Aorta (tissue), 5 donors: ENCODE data around the gene UCP2. TPM values are rescaled to one million over a fixed set of nuclear protein-coding genes. Genes with fewer than 3 reads are reported as not detected.
"Not testable (repeated sequence)": the region's sequence is repeated elsewhere in the genome, so short reads cannot be mapped to it uniquely, and the experiment has no call there.

Experiments
- ATAC-seq: fragments of 200-7000 bp; cut with Tn5 transposase; one replicate; pipeline ENCODE4 v1.9.1; 2022; ENCODE audit warnings: moderate library complexity; ENCODE audit not compliant: low FRiP score
- DNase-seq, 2 donors: peaks; one replicate each; pipeline ENCODE4 v3.0.0-alpha.2; 2020
- H3K27ac ChIP-seq, 2 donors: one replicate each; pipeline ENCODE4 v1.5.1; 2013; ENCODE audit warnings: low read length in 2 of 2, mild to moderate bottlenecking in 2 of 2, moderate library complexity in 2 of 2, control low read depth in 1 of 2, inconsistent platforms in 1 of 2, low read depth in 1 of 2
- H3K27me3 ChIP-seq, 2 donors: one replicate each; pipeline ENCODE4 v1.6.1; 2013; ENCODE audit warnings: control low read depth in 1 of 2, low read length in 1 of 2, mild to moderate bottlenecking in 1 of 2, moderate library complexity in 1 of 2; ENCODE audit not compliant: insufficient read depth in 2 of 2, control insufficient read depth in 1 of 2
- H3K36me3 ChIP-seq, 2 donors: one replicate each; pipeline ENCODE4 v1.6.1; 2013; ENCODE audit warnings: control low read depth in 1 of 2, low read length in 1 of 2, mild to moderate bottlenecking in 1 of 2; ENCODE audit not compliant: insufficient read depth in 2 of 2, control insufficient read depth in 1 of 2
- H3K4me1 ChIP-seq, 2 donors: one replicate each; pipeline ENCODE4 v1.6.1; 2013; ENCODE audit warnings: low read length in 2 of 2, control low read depth in 1 of 2, mild to moderate bottlenecking in 1 of 2, moderate library complexity in 1 of 2; ENCODE audit not compliant: insufficient read depth in 2 of 2, control insufficient read depth in 1 of 2
- H3K4me3 ChIP-seq, 2 donors: one replicate each; pipeline ENCODE4 v1.5.1; 2013; ENCODE audit warnings: low read length in 2 of 2, control low read depth in 1 of 2, mild to moderate bottlenecking in 1 of 2
- H3K9me3 ChIP-seq: one replicate; pipeline ENCODE4 v1.6.1; 2013; ENCODE audit warnings: mild to moderate bottlenecking, low read length; ENCODE audit not compliant: control insufficient read depth
- WGBS, 2 donors: extraction: QIAGEN DNeasy Blood & Tissue Kit; methylation state at CpG; one replicate each; pipeline ENCODE4 v1.1.7; 2013; 5-methylcytosine and 5-hydroxymethylcytosine counted together
- intact Hi-C, 2 donors: fragments of 100-400 bp; cut with DNase I; formaldehyde crosslinking; loops; one replicate each; pipeline versions ENCODE4 v1.14.2 to v1.15.0; 2022
- polyA plus RNA-seq, 2 donors: library from polyadenylated mRNA; stranded (reverse); fragments of 200-250 nt; gene quantifications; one replicate each; pipeline ENCODE4 v1.2.3, GENCODE V29; 2013
- total RNA-seq, 2 donors: library from RNA; stranded (reverse); fragmentation: NEBNext Ultra II Directional; extraction: Animal tissue kit (Norgen Biotek cat#: 25700); gene quantifications; one replicate each; pipeline ENCODE4 v1.2.1, GENCODE V29; 2021
- donor health status: healthy with polysubstance abuse.
- donor health status: Bipolar disorder and iron deficiency.
- donor health status: DM: no; HTN: no; CAD: no.
- donor health status: DM: no; HTN: no; CAD: no.
- donor health status: DM: yes; HTN: yes; CAD: no.

UCP2 gene
- total and polyA plus RNA-seq, 4 donors: 7.3 to 45.4 (median 35.9) TPM

DNA sequence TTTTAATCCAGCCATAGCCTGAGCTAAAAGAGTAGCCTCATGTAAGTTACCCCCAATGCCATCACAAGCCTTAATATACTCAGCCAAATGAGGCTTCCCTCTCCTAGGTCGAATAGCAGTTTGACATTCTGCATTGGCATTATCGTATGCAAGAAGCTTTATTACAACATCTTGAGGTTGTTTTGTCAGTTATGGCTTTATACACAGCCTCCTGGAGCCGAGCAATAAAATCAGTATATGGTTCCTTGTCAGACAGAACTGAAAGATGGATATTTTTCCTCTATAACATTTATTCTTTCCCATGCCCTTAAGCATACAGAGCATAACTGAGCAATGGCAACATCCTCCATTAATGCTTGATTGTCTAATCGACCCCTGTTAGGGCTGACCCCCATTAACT is 37.2 kb downstream of the UCP2 start:
- 73 to 74% methylated on average over 4 of the region's 4 CpGs for WGBS, 2 donors
- H3K4me3 ChIP-seq: no peak overlapping the region
- H3K4me1 ChIP-seq: no peaks in the 10 kb centered on the region
- DNase-seq (no peak), ATAC-seq (no peak)
- no peaks in the 10 kb centered on the region for H3K36me3 ChIP-seq
- no peaks in the 10 kb centered on the region for H3K9me3 ChIP-seq
- no peak overlapping the region for H3K27ac ChIP-seq
- no peaks in the 10 kb centered on the region for H3K27me3 ChIP-seq
- intact Hi-C loops: no loop called here

DNA sequence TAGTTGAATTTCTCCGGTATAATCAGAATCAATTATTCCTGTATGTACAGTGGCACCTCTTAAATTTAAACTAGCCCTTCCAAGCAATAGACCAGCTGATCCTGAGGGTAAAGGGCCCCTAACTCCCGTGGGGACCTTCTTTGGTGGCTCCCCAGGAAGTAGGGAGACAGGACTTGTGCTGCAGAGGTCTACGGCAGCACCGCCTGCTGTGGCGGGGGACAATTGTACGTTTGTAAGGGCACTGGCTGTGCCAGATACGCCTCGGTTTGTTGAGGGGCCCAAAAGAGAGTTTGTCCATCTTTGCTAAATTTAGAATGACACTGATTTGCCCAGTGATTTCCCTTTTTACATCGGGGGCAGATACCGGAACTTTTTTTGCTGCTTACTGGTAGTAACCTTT is 37.7 kb downstream of the UCP2 start:
- H3K9me3 ChIP-seq: no peaks in the 10 kb centered on the region
- no peak overlapping the region for H3K27ac ChIP-seq
- ATAC-seq: no peak

DNA sequence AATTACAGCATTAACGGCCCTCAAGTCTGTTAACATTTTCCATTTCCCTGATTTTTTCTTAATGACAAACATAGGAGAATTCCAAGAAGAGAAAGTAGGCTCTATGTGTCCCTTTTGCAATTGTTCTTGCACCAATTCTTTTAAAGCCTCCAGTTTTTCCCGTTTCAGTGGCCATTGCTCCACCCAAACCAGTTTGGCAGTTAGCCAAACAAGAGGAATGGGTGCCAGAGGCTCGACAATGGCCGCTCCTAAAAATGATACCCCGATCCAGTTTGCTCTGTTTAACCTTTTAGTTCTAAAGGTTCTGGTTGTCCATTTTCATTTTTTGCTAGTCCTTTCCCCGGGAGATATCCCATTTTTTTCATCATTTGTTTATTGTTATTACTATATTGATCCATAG is 38.6 kb downstream of the UCP2 start:
- no peaks in the 10 kb centered on the region for H3K9me3 ChIP-seq
- intact Hi-C loops: no loop called here
- no peaks in the 10 kb centered on the region for H3K36me3 ChIP-seq
- H3K27me3 ChIP-seq: no peaks in the 10 kb centered on the region
- H3K4me1 ChIP-seq: no peaks in the 10 kb centered on the region
- ATAC-seq (no peak), DNase-seq (no peak)
- WGBS, 2 donors: 32 to 40% methylated on average over 6 of the region's 6 CpGs
- H3K27ac ChIP-seq: no peak overlapping the region
- H3K4me3 ChIP-seq: no peak overlapping the region

More for the DNA sequence above, 37.7 kb downstream of the UCP2 start:
- Histone ChIP-seq H3K4me3 (no peak overlapping the region), H3K4me1 (no peaks in the 10 kb centered on the region), H3K27me3 (no peaks in the 10 kb centered on the region), H3K36me3 (no peaks in the 10 kb centered on the region)
- WGBS, 2 donors: 84 to 87% methylated on average over 10 of the region's 10 CpGs
- no peak for DNase-seq
- intact Hi-C loops: no loop called here

DNA sequence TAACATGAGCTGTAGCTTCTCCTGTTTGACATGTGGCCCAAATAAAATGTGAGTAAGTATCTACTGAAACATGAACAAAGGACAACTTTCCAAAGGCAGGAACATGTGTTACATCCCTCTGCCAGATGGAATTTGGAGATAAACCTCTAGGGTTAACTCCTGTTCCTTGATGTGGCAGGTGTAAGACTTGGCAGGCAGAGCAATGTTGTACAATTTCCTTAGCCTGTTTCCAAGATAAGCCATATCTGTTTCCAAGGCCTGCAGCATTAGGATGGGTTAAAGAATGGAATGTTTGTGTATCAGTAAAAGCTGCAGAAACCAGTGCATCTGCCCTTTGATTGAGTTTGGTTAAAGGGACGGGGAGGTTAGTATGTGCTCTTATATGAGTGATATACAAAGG is 40.6 kb downstream of the UCP2 start:
- Histone ChIP-seq H3K4me1 (no peaks in the 10 kb centered on the region), H3K27me3 (no peaks in the 10 kb centered on the region), H3K27ac (no peak overlapping the region), H3K36me3 (no peaks in the 10 kb centered on the region), H3K4me3 (no peak overlapping the region), H3K9me3 (no peaks in the 10 kb centered on the region)
- DNase-seq: no peak
- intact Hi-C loops: no loop called here
- WGBS, 2 donors: 96 to 100% methylated on average over 1 of the region's 1 CpG
- ATAC-seq: no peak

DNA sequence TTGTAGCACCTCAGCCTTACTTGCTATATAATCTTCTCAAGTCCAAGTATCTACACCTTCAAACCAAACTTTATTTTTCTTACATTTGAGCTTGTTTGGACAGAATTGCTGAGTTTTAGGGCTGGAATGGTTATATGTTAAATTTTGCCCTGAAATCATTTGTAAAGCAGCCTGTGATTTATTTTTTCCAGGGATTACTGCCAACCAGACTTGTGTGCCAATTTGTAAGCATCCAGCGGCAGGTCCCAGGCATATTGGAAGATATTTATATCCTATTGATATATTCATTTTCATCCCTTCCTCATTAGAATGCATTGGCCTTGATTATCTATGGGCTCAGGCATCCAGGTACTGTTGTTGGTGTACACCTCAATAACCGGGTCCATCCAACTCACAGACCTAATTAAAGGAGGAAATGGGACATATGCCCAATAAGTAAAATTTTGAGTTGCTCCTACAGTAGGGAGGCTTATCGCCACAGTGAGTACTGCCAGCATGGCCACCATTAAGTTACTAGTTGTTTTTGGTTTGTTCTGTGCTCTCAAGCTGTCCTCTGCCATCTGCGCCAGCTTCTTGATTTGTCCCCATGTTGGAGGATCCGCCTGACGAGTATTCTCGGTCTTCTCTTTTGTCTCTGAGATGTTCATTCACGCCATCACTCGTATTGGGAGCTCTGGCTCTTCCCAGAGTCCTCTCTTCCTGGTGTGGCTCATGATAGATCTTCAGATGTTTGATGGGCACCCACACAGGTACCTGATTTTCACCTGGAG is 41.7 kb downstream of the UCP2 start:
- no peak for ATAC-seq
- WGBS, 2 donors: 80 to 81% methylated on average over 9 of the region's 9 CpGs
- Histone ChIP-seq H3K27me3 (no peaks in the 10 kb centered on the region), H3K4me3 (no peak overlapping the region), H3K27ac (no peak overlapping the region), H3K9me3 (no peaks in the 10 kb centered on the region), H3K4me1 (no peaks in the 10 kb centered on the region), H3K36me3 (no peaks in the 10 kb centered on the region)
- DNase-seq: no peak
- intact Hi-C loops: no loop called here

DNA sequence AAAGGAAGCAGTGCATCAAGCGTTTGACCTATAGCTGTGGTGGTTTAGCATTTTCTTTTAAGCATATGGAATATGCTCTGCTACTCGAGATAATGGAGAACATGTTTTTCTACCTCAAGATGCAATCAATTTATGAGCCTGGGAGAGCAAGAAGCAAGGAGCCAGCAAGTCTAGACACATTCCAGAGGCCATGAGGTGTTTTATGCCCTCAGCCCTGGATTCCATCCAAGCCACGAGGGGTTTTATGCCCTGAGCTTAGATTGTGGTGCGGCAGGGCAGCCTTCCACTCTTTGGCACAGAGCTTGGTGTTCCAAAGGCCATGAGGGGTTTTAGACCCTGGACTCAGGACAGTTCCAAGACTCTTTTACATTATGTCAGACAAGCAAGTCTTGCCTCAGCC is 43.5 kb downstream of the UCP2 start:
- H3K9me3 ChIP-seq: no peaks in the 10 kb centered on the region
- no peak overlapping the region for H3K4me3 ChIP-seq
- no peak overlapping the region for H3K27ac ChIP-seq
- ATAC-seq (no peak), DNase-seq (no peak)
- H3K36me3 ChIP-seq: peaks cover 0 to 2% of the 10 kb centered on the region in 2 donors
- no peaks in the 10 kb centered on the region for H3K4me1 ChIP-seq
- intact Hi-C loops: no loop called here
- 39 to 42% methylated on average over 4 of the region's 4 CpGs for WGBS, 2 donors
- no peaks in the 10 kb centered on the region for H3K27me3 ChIP-seq

- ATAC-seq, H3K27me3 ChIP-seq, H3K9me3 ChIP-seq, intact Hi-C loops, DNase-seq, H3K4me3 ChIP-seq, H3K27ac ChIP-seq, H3K36me3 ChIP-seq, H3K4me1 ChIP-seq: not testable (repeated sequence)
- WGBS, 2 donors: 90 to 96% methylated on average over 5 to 19 of the region's 25 CpGs
Measured at GRCh38 chr11:73936047-73936446, 46.6 kb downstream of the UCP2 start.

- WGBS, 2 donors: 69 to 77% methylated on average over 7 of the region's 7 CpGs
- Histone ChIP-seq H3K27ac (no peak overlapping the region), H3K9me3 (no peaks in the 10 kb centered on the region), H3K27me3 (no peaks in the 10 kb centered on the region), H3K4me1 (no peaks in the 10 kb centered on the region), H3K36me3 (peaks cover 0 to 12% of the 10 kb centered on the region in 2 donors), H3K4me3 (no peak overlapping the region)
- intact Hi-C loops: no loop called here
- no peak for DNase-seq
- ATAC-seq: no peak
Measured at GRCh38 chr11:73932781-73933180, 49.9 kb downstream of the UCP2 start.

DNA sequence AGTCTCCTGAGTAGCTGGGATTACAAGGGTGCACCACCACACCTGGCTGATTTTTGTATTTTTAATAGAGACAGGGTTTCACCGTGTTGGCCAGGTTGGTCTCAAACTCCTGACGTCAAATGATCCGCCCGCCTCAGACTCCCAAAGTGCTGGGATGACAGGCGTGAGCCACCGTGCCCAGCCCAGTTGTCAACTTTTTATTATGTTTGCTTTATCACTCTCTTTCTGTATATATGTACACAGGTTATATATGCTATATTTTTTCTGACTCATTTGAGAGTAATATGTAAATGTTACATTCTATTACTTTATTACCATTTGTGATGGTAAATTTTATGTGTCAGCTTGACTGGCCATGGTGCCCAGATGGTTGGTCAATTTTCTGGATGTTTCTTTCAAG is 50.7 kb downstream of the UCP2 start:
- H3K36me3 ChIP-seq: peaks cover 0 to 18% of the 10 kb centered on the region in 2 donors
- intact Hi-C loops: no loop called here
- 92 to 93% methylated on average over 6 of the region's 6 CpGs for WGBS, 2 donors

More for the DNA sequence above, 50.7 kb downstream of the UCP2 start:
- H3K4me1 ChIP-seq: no peaks in the 10 kb centered on the region
- no peak overlapping the region for H3K4me3 ChIP-seq
- ATAC-seq (no peak), DNase-seq (no peak)
- H3K27me3 ChIP-seq: no peaks in the 10 kb centered on the region
- no peaks in the 10 kb centered on the region for H3K9me3 ChIP-seq
- H3K27ac ChIP-seq: no peak overlapping the region
